ENCODE measurements around the gene IRS1.
A peak's percentile ranks its signal among the peaks of the same experiment; 100 is the strongest.

IRS1 gene

GRCh38 chr2:226733189-226733858 is 66.3 kb downstream of the IRS1 start:
- no peak for DNase-seq (ENCODE audit: low read depth)
- no peak for TF ChIP-seq CTCF (conservative IDR thresholded peaks at IDR 0.05; ENCODE audit: low read length)
- H3K4me3 ChIP-seq (ENCODE audit: low read length) = no peak overlapping the region

GRCh38 chr2:226732478-226733188 is 67.0 kb downstream of the IRS1 start:
- TF ChIP-seq CTCF (conservative IDR thresholded peaks at IDR 0.05; ENCODE audit: low read length) = no peak
- no peak for DNase-seq (ENCODE audit: low read depth)
- H3K4me3 ChIP-seq (ENCODE audit: low read length) = no peak overlapping the region

- H3K4me3 ChIP-seq (ENCODE audit: low read length) = no peak overlapping the region
- DNase-seq (ENCODE audit: low read depth) = peak; percentile 51
- TF ChIP-seq CTCF (conservative IDR thresholded peaks at IDR 0.05; ENCODE audit: low read length) = peak; percentile 37
Observed at GRCh38 chr2:226730481-226730880, 69.1 kb downstream of the IRS1 start.

DNA sequence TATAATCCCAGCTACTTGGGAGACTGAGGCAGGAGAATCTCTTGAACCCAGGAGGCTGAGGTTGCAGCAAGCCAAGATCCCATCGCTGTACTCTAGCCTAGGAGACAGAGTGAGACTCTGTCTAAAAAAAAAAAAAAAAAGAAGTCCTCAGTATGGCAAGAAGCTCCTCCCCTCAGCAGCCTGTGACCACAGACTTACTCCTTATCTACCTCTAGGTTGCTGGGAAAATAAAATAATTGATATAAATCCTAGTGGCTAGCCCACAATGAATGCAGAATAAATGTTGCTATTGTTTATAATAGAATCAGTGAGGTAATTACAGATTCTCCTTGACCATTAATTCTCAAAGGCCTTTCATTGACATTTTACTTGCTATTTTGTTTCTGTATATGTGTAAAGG is 70.6 kb downstream of the IRS1 start:
- no peak for TF ChIP-seq CTCF (conservative IDR thresholded peaks at IDR 0.05; ENCODE audit: low read length)
- H3K4me3 ChIP-seq (ENCODE audit: low read length) = no peak overlapping the region
- DNase-seq (ENCODE audit: low read depth) = no peak

DNA sequence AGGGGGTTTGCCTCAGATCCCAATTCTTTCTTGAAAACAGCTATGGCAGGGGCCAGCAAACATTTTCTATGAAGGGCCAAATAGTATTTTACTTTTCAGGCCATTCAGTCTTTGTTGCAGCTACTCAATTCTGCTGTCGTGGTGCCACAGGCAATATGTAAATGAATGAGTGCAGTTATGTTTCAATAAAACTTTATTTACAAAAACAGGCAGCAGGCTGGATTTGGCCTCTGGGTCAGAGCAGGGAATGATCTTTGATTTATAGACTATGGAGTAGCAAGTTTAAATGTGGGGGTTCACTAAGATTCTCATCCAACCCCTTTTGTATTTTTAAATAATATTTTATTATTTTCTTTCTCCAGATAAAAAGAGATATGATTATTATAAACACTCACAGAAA is 72.4 kb downstream of the IRS1 start:
- TF ChIP-seq CTCF (conservative IDR thresholded peaks at IDR 0.05; ENCODE audit: low read length) = no peak
- DNase-seq (ENCODE audit: low read depth) = no peak
- H3K4me3 ChIP-seq (ENCODE audit: low read length) = no peak overlapping the region

DNA sequence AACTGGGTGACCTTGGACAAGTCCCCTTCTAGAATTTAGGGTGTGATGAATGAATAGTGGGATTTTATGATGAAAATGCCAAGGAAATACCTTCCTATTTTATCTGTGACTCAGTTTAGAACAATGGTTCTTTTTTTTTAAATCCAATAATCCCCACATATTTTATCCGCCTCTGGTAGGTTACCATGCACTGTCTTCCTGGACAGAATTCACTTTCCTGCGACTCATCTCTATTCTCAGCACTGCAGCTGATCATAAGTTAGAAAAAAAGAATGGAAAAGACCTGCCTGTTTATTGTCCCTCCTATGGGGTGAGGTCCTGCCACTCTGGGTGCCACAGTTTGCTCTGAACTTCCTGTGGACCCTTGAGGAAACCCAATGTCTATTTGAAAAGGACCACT is 73.1 kb downstream of the IRS1 start:
- TF ChIP-seq CTCF (conservative IDR thresholded peaks at IDR 0.05; ENCODE audit: low read length) = no peak

More for the DNA sequence above, 73.1 kb downstream of the IRS1 start:
- peak; percentile 36 for DNase-seq (ENCODE audit: low read depth)
- peak overlapping the region; percentile 14 for H3K4me3 ChIP-seq (ENCODE audit: low read length)
